Activated T-helper 17 cell treated with anti-CD3 and anti-CD28 coated beads, Interleukin-2, amount 50 U/mL, for 72 hours (primary cell): Measurements from ENCODE around the gene LAT. TPM values are rescaled to one million over a fixed set of nuclear protein-coding genes. Genes with fewer than 3 reads are reported as not detected.
"Not testable (repeated sequence)": the region's sequence is repeated elsewhere in the genome, so short reads cannot be mapped to it uniquely, and the experiment has no call there.

Experiments
- ATAC-seq: fragments of 150-1000 bp; cut with Tn5 transposase; replicated peaks from 2 replicates; pipeline ENCODE4 v1.10.0; 2021; ENCODE audit warnings: mild to moderate bottlenecking, moderate library complexity
- H3K27ac Mint-ChIP-seq: one replicate; pipeline ENCODE4 v1.8.0; 2022; ENCODE audit warnings: mixed read lengths
- H3K27me3 Mint-ChIP-seq: one replicate; pipeline ENCODE4 v1.8.0; 2022; ENCODE audit warnings: mixed read lengths
- H3K36me3 Mint-ChIP-seq: one replicate; pipeline ENCODE4 v1.8.0; 2022; ENCODE audit warnings: low read depth, mild to moderate bottlenecking, mixed read lengths
- H3K4me1 Mint-ChIP-seq: one replicate; pipeline ENCODE4 v1.8.0; 2022; ENCODE audit warnings: mixed read lengths
- H3K4me3 Mint-ChIP-seq: one replicate; pipeline ENCODE4 v1.8.0; 2022; ENCODE audit warnings: mild to moderate bottlenecking, mixed read lengths
- H3K9me3 Mint-ChIP-seq: one replicate; pipeline ENCODE4 v1.8.0; 2022; ENCODE audit warnings: mixed read lengths
- total RNA-seq, 2 donors: library from RNA; stranded (reverse); gene quantifications; one replicate each; pipeline ENCODE4 v1.2.3, GENCODE V29; 2022

Gene LAT
- total RNA-seq, 2 donors from 2014 or later: 216 to 327 TPM

GRCh38 chr16:28964496-28964895, 20.4 kb upstream of the LAT start:
- Mint-ChIP-seq H3K4me1 (no peaks in the 10 kb centered on the region), H3K4me3 (no peak overlapping the region), H3K27me3 (no peaks in the 10 kb centered on the region), H3K36me3 (peaks cover 73% of the 10 kb centered on the region), H3K27ac (peak overlapping the region; percentile 48), H3K9me3 (no peaks in the 10 kb centered on the region)
- no peak for ATAC-seq

GRCh38 chr16:28967156-28967555, 17.7 kb upstream of the LAT start:
- no peaks in the 10 kb centered on the region for H3K27me3 Mint-ChIP-seq

GRCh38 chr16:28969696-28970095, 15.2 kb upstream of the LAT start:
- peaks cover 29% of the 10 kb centered on the region for H3K36me3 Mint-ChIP-seq
- H3K4me3 Mint-ChIP-seq, H3K4me1 Mint-ChIP-seq, H3K27ac Mint-ChIP-seq, H3K27me3 Mint-ChIP-seq, H3K9me3 Mint-ChIP-seq, ATAC-seq: not testable (repeated sequence)

More at GRCh38 chr16:28967156-28967555, 17.7 kb upstream of the LAT start:
- H3K36me3 Mint-ChIP-seq: peaks cover 47% of the 10 kb centered on the region
- no peaks in the 10 kb centered on the region for H3K9me3 Mint-ChIP-seq
- ATAC-seq: no peak
- no peak overlapping the region for H3K4me3 Mint-ChIP-seq
- no peaks in the 10 kb centered on the region for H3K4me1 Mint-ChIP-seq
- no peak overlapping the region for H3K27ac Mint-ChIP-seq

GRCh38 chr16:28974007-28974436, 10.8 kb upstream of the LAT start:
- peak overlapping the region; percentile 98 for H3K27ac Mint-ChIP-seq
- no peaks in the 10 kb centered on the region for H3K27me3 Mint-ChIP-seq
- ATAC-seq: peak; percentile 18
- H3K4me3 Mint-ChIP-seq: peak overlapping the region; percentile 98
- peaks cover 24% of the 10 kb centered on the region for H3K36me3 Mint-ChIP-seq
- peaks cover 19% of the 10 kb centered on the region for H3K4me1 Mint-ChIP-seq
- H3K9me3 Mint-ChIP-seq: no peaks in the 10 kb centered on the region

GRCh38 chr16:28974437-28975157, 10.3 kb upstream of the LAT start, which contains the start of gene SPNS1:
Gene SPNS1 (plus strand): TSS chr16:28974778. CDS start chr16:28975152, 374 bp downstream.
- ATAC-seq: peak; percentile 97
- Mint-ChIP-seq H3K27me3 (no peaks in the 10 kb centered on the region), H3K36me3 (peaks cover 25% of the 10 kb centered on the region), H3K4me1 (peaks cover 19% of the 10 kb centered on the region), H3K27ac (peak within 1 kb of the TSS; percentile 98), H3K9me3 (no peaks in the 10 kb centered on the region), H3K4me3 (peak within 1 kb of the TSS; percentile 98)

- no peaks in the 10 kb centered on the region for H3K9me3 Mint-ChIP-seq
- peaks cover 19% of the 10 kb centered on the region for H3K4me1 Mint-ChIP-seq
- peaks cover 25% of the 10 kb centered on the region for H3K36me3 Mint-ChIP-seq
- H3K27me3 Mint-ChIP-seq: no peaks in the 10 kb centered on the region
- H3K27ac Mint-ChIP-seq: peak overlapping the region; percentile 93
- H3K4me3 Mint-ChIP-seq: peak overlapping the region; percentile 98
- ATAC-seq: no peak
These were observed 9.7 kb upstream of the LAT start for GRCh38 chr16:28975158-28975599.

GRCh38 chr16:28977703-28978662, 6.9 kb upstream of the LAT start:
- Mint-ChIP-seq H3K36me3 (peaks cover 45% of the 10 kb centered on the region), H3K4me3 (no peak overlapping the region), H3K27me3 (no peaks in the 10 kb centered on the region), H3K27ac (peak overlapping the region; percentile 66), H3K4me1 (peaks cover 19% of the 10 kb centered on the region), H3K9me3 (no peaks in the 10 kb centered on the region)
- ATAC-seq: no peak

- Mint-ChIP-seq H3K4me1 (peaks cover 28% of the 10 kb centered on the region), H3K36me3 (peaks cover 55% of the 10 kb centered on the region)
- H3K9me3 Mint-ChIP-seq, H3K27me3 Mint-ChIP-seq, H3K27ac Mint-ChIP-seq, H3K4me3 Mint-ChIP-seq, ATAC-seq: not testable (repeated sequence)
These were observed 4.5 kb upstream of the LAT start for GRCh38 chr16:28980330-28980729.

- Mint-ChIP-seq H3K27ac (no peak overlapping the region), H3K27me3 (no peaks in the 10 kb centered on the region), H3K4me1 (peaks cover 22% of the 10 kb centered on the region), H3K36me3 (peaks cover 61% of the 10 kb centered on the region), H3K4me3 (no peak overlapping the region), H3K9me3 (no peaks in the 10 kb centered on the region)
- no peak for ATAC-seq
These were observed 3.9 kb upstream of the LAT start for GRCh38 chr16:28980929-28981328.

GRCh38 chr16:28981517-28981916, 3.3 kb upstream of the LAT start:
- no peak for ATAC-seq
- peaks cover 67% of the 10 kb centered on the region for H3K36me3 Mint-ChIP-seq
- no peak overlapping the region for H3K4me3 Mint-ChIP-seq
- H3K9me3 Mint-ChIP-seq: no peaks in the 10 kb centered on the region
- H3K27ac Mint-ChIP-seq: no peak overlapping the region
- peaks cover 22% of the 10 kb centered on the region for H3K4me1 Mint-ChIP-seq
- no peaks in the 10 kb centered on the region for H3K27me3 Mint-ChIP-seq

GRCh38 chr16:28982418-28982817, 2.4 kb upstream of the LAT start:
- H3K27me3 Mint-ChIP-seq: no peaks in the 10 kb centered on the region
- peaks cover 76% of the 10 kb centered on the region for H3K36me3 Mint-ChIP-seq
- no peak for ATAC-seq

GRCh38 chr16:28982949-28983348, 1.9 kb upstream of the LAT start:
- Mint-ChIP-seq H3K27ac (peak overlapping the region; percentile 79), H3K27me3 (no peaks in the 10 kb centered on the region), H3K4me1 (peaks cover 33% of the 10 kb centered on the region), H3K9me3 (peaks cover 6% of the 10 kb centered on the region), H3K4me3 (no peak overlapping the region), H3K36me3 (peaks cover 77% of the 10 kb centered on the region)
- no peak for ATAC-seq

More at GRCh38 chr16:28982418-28982817, 2.4 kb upstream of the LAT start:
- peaks cover 4% of the 10 kb centered on the region for H3K9me3 Mint-ChIP-seq
- H3K4me3 Mint-ChIP-seq: no peak overlapping the region
- peaks cover 28% of the 10 kb centered on the region for H3K4me1 Mint-ChIP-seq
- H3K27ac Mint-ChIP-seq: peak overlapping the region; percentile 79

- no peaks in the 10 kb centered on the region for H3K27me3 Mint-ChIP-seq
- H3K27ac Mint-ChIP-seq: peak overlapping the region; percentile 79
- H3K4me3 Mint-ChIP-seq: peak overlapping the region; percentile 86
- peaks cover 6% of the 10 kb centered on the region for H3K9me3 Mint-ChIP-seq
- H3K36me3 Mint-ChIP-seq: peaks cover 77% of the 10 kb centered on the region
- H3K4me1 Mint-ChIP-seq: peaks cover 30% of the 10 kb centered on the region
- no peak for ATAC-seq
These were observed 1.2 kb upstream of the LAT start for GRCh38 chr16:28983644-28984043.

GRCh38 chr16:28984091-28984490, 761 bp upstream of the LAT start:
- Mint-ChIP-seq H3K27ac (peak overlapping the region; percentile 79), H3K27me3 (no peaks in the 10 kb centered on the region)

More at GRCh38 chr16:28984091-28984490, 761 bp upstream of the LAT start:
- Mint-ChIP-seq H3K36me3 (peaks cover 77% of the 10 kb centered on the region), H3K4me1 (peaks cover 34% of the 10 kb centered on the region), H3K9me3 (peaks cover 6% of the 10 kb centered on the region), H3K4me3 (peak overlapping the region; percentile 86)
- ATAC-seq: no peak
